ENCODE measurements around the gene INTS1.

The INTS1 gene

DNA sequence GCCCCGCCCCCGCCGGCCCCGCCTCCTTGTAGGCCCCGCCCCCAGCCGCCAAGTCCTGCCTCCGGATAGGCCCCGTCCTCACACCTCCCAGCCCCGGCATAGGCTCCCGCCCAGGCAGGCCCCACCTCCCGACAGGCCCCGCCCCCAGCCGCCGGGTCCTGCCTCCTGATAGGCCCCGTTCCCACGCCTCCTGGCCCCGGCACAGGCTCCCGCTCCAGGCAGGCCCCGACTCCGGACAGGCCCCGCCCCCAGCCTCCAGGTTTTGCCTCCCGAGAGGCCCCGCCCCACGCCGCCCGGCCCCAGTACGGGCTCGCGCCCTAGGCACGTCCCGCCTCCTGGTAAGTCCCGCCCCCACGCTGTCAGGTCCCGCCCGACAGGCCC is 44.7 kb downstream of the INTS1 start:
- TF ChIP-seq, protein P1, sequence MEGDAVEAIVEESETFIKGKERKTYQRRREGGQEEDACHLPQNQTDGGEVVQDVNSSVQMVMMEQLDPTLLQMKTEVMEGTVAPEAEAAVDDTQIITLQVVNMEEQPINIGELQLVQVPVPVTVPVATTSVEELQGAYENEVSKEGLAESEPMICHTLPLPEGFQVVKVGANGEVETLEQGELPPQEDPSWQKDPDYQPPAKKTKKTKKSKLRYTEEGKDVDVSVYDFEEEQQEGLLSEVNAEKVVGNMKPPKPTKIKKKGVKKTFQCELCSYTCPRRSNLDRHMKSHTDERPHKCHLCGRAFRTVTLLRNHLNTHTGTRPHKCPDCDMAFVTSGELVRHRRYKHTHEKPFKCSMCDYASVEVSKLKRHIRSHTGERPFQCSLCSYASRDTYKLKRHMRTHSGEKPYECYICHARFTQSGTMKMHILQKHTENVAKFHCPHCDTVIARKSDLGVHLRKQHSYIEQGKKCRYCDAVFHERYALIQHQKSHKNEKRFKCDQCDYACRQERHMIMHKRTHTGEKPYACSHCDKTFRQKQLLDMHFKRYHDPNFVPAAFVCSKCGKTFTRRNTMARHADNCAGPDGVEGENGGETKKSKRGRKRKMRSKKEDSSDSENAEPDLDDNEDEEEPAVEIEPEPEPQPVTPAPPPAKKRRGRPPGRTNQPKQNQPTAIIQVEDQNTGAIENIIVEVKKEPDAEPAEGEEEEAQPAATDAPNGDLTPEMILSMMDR (IDR thresholded peaks at IDR 0.05; ENCODE audit: insufficient read depth, missing control alignments) = no peak
- FAIRE-seq (no peak), DNase-seq (ENCODE audit: insufficient read length, low spot score) (peak; percentile 100)

DNA sequence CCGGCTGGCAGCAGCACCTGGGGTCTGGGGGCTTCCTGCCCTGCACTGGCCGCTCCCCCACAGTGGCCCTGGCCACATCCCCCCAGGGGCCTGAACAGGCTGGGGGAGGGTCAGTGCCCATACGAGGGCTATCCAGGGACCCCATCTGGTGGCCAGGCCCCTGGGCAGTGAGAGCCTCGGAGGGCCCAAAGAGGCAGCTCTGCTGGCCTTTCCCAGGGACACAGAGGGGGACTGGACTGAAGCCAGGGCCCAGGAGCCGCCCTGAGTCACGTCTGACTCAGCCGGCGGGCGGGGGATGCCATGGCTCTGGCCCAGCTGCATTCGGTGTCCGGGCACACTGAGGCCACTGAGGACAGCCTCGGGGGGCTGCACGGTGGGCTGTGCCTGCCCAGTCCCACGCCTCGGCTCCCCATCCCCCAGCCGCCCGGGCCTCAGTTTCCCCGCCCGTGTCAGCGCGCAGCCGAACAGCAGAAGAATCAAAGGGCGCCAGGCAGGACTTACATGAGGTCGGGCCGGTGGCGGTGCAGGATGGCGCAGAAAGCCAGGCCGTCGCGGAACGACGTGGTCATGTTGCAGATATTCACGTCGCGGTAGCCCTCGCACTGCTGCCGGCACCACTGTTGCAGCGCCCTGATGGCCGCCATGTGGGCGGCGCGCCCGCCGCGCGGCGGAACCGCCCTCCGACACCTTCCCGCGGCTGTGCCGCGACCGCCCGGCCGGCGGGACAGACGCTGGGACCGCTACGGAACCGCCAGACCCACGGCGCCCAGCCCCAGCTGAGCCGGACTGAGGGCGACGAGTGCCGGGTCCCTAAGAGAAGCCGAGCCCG is 45.3 kb downstream of the INTS1 start, which contains the start of gene MICALL2:
TSS of gene MICALL2 (minus strand) at position 788 of the 829 bp plus-strand sequence. CDS start at position 644, 144 bp downstream.
- no peak for FAIRE-seq
- DNase-seq (ENCODE audit: insufficient read length, low spot score) = no peak
- TF ChIP-seq, protein P1 (IDR thresholded peaks at IDR 0.05; ENCODE audit: insufficient read depth, missing control alignments) = no peak

DNA sequence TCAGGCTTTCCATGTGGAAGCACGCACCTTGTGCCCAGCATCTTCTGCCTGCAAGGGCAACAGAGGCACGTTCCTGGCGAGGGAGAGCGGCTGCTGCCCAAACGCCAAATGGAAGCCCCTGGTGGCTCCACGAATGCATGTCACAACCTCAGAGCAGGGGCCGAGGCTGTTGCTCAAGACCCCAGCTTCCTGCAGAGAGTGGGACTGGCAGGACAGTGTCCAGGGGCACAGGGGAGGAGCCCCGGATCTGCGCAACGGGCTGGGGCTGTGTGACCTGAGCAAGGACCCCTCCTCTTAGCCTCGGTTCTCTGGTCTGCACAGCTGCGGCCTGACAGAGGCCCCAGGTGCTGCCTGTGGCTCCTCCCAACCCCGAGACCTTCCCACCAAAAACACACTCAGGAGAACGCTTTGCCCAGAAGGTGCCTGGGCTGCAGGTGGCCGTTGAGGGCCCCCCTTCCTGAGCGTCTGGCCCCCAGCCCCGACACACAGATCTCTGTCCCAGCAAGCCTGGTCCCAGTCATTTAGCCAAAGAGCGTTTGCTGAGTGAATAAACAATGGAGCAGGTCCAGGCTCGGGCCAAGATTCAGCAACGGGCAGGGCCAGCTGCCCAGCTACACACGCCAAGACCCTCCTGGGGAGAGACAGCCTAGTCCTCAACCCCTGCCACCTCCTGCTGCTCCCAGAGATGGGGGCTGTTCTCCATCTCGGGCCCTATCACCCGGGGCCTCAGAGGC is 46.1 kb downstream of the INTS1 start:
- TF ChIP-seq, protein P1 (IDR thresholded peaks at IDR 0.05; ENCODE audit: insufficient read depth, missing control alignments) = no peak
- DNase-seq (ENCODE audit: insufficient read length, low spot score) (no peak), FAIRE-seq (no peak)

DNA sequence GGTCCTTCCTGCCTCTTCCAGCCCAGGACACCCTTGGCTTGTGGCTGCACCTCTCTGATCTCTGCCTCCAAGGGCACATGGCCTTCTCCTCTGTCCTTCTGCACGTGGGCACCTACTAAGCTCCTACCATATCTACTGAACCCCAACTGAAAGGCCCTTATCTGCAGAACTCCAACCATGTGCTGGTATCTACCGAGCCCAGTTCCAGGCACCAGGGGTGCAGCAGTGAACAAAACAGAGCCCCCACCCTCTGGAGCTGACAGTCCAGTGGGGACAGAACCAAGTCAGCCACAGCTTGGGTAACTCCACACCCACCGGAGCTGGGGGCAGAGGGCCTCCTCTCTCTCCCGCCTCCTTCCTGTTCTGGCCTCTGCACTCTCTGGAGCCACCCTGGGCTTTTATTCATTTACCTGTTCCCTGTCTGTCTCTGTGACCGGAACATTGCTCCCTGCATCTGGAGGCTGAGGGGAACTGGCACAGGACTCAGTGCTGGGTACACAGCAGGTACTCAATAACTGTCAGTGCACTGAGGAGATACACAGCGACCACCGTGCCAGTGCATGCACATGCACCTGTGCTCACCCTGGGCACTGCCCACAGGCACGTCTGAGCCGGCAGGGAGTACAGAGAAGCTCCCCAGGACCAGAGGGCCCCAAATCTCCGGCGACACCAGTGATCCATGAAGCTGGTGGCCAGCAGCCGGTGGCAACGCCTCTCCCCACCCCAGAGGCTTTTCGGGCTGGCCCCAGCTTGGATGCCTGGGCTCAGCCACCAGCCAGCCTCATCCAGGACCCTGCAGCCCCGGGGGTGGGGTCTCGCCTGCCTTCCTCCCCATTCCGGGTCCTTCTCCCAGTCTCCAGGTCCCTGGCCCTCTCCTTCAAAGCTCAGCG is 46.9 kb downstream of the INTS1 start:
- no peak for FAIRE-seq
- no peak for DNase-seq (ENCODE audit: insufficient read length, low spot score)
- TF ChIP-seq, protein P1 (IDR thresholded peaks at IDR 0.05; ENCODE audit: insufficient read depth, missing control alignments) = no peak

DNA sequence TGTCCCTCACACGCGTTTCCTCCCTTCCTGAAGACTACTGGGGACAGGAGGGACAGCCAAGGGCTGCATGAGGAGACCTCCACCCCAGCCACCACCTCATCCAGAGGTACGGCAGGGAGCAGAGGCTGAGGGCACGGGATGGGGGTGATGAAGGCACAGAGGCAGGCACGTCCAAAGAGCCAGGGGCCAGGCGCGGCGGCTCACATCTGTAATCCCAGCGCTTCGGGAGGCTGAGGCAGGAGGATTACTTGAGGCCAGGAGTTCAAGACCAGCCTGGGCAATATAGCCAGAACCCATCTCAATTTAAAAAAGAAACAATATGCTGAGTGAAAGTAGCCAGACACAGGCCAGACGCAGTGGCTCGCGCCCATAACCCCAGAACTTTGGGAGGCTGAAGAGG is 48.2 kb downstream of the INTS1 start:
- FAIRE-seq (no peak), DNase-seq (ENCODE audit: insufficient read length, low spot score) (no peak)
- TF ChIP-seq, protein P1 (IDR thresholded peaks at IDR 0.05; ENCODE audit: insufficient read depth, missing control alignments) = no peak

DNA sequence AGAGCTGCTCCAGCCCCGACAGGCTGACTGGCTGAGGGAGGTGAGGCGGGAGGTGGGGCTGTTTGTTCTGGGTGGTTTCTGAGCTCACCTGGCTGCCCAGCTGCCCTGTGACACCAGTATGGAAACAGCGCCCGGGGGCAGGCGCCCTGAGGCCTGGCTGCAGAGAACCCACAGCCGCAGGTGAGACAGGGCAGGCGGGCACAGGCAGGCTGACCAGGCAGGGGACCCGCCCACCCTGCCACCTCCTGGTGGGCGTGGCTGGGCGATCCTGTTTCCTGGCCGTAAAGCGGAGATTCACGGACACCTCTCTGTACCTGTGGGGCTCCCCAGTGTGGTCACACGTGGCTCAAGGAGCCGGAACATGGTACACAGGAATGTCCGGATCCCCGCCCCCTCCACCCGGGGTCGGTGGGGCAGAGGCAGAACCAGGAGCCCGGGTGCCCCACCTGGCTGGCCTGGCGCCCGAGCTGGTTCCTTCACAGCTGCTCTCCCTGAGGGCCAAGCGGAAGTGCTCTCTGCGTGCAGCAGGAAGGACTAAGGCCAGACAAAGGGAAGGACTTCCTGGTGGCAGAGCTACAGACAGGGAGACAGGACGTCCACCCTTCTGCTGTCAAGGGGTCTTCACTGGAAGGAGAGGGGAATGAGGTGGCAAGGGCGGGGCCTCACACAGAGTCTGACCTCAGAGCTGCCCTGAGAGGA is 48.8 kb downstream of the INTS1 start:
- FAIRE-seq (no peak), DNase-seq (ENCODE audit: insufficient read length, low spot score) (no peak)
- TF ChIP-seq, protein P1 (IDR thresholded peaks at IDR 0.05; ENCODE audit: insufficient read depth, missing control alignments) = no peak

All from D721Med (cell line).